Loucy (cell line): Measurements from ENCODE around the gene EPSTI1.
A peak's percentile ranks its signal among the peaks of the same experiment; 100 is the strongest.
"Not testable (repeated sequence)": the region's sequence is repeated elsewhere in the genome, so short reads cannot be mapped to it uniquely, and the experiment has no call there.

Experiments
- H2AFZ ChIP-seq: fragments of 200-600 bp; sonication (generic); 2 replicates; pipeline ENCODE4 v1.6.0; 2016; ENCODE audit warnings: antibody characterized with exemption, mild to moderate bottlenecking, low read length, moderate library complexity
- H3F3A ChIP-seq: fragments of 200-600 bp; 2 replicates; pipeline ENCODE4 v1.6.0; 2016; ENCODE audit warnings: antibody characterized with exemption, low read depth, mild to moderate bottlenecking
- H3K27me3 ChIP-seq: fragments of 200-600 bp; sonication (generic); 2 replicates; pipeline ENCODE4 v1.6.1; 2014; ENCODE audit warnings: low read length, mild to moderate bottlenecking; ENCODE audit not compliant: insufficient read depth, poor library complexity, severe bottlenecking
- H3K36me3 ChIP-seq: fragments of 200-600 bp; sonication (generic); 2 replicates; pipeline ENCODE4 v1.6.1; 2016; ENCODE audit warnings: low read length; ENCODE audit not compliant: insufficient read depth
- H3K4me1 ChIP-seq: fragments of 200-600 bp; sonication (generic); 2 replicates; pipeline ENCODE4 v1.5.1; 2014; ENCODE audit warnings: low read length, mild to moderate bottlenecking; ENCODE audit not compliant: insufficient read depth, poor library complexity, severe bottlenecking
- H3K4me2 ChIP-seq: fragments of 200-600 bp; sonication (generic); 2 replicates; pipeline ENCODE4 v1.6.0; 2014; ENCODE audit warnings: antibody characterized with exemption, low read length, low read depth, mild to moderate bottlenecking; ENCODE audit not compliant: poor library complexity, severe bottlenecking
- H3K4me3 ChIP-seq: fragments of 200-600 bp; sonication (generic); 2 replicates; pipeline ENCODE4 v1.5.1; 2014; ENCODE audit warnings: low read length, mild to moderate bottlenecking, mixed read lengths; ENCODE audit not compliant: poor library complexity, severe bottlenecking
- H3K79me2 ChIP-seq: fragments of 200-600 bp; sonication (generic); 2 replicates; pipeline ENCODE4 v1.6.1; 2014; ENCODE audit warnings: low read length; ENCODE audit not compliant: insufficient read depth
- H3K9ac ChIP-seq: fragments of 200-600 bp; sonication (generic); 2 replicates; pipeline ENCODE4 v1.6.0; 2014; ENCODE audit warnings: mild to moderate bottlenecking, low read depth, low read length, moderate library complexity; ENCODE audit not compliant: poor library complexity, severe bottlenecking
- H3K9me2 ChIP-seq: fragments of 200-600 bp; sonication (generic); replicated peaks from 2 replicates; pipeline ENCODE4 v1.6.1; 2016; ENCODE audit warnings: low read depth, low read length, mixed read lengths
- H3K9me3 ChIP-seq: fragments of 200-600 bp; sonication (generic); 2 replicates; pipeline ENCODE4 v1.6.1; 2014; ENCODE audit warnings: mild to moderate bottlenecking, antibody characterized with exemption, low read length, low read depth; ENCODE audit not compliant: insufficient read depth
- H4K20me1 ChIP-seq: fragments of 200-600 bp; sonication (generic); 2 replicates; pipeline ENCODE4 v1.6.0; 2014; ENCODE audit warnings: antibody characterized with exemption, low read length, mild to moderate bottlenecking; ENCODE audit not compliant: insufficient read depth, poor library complexity, severe bottlenecking
- EZH2phosphoT487 ChIP-seq: fragments of 200-600 bp; IDR thresholded peaks from 2 replicates; pipeline ENCODE4 v1.6.1; 2018; ENCODE audit warnings: antibody characterized with exemption, mild to moderate bottlenecking, moderate library complexity, borderline replicate concordance
- TF ChIP-seq, protein P1 (sequence below): fragments of 200-600 bp; sonication (generic); conservative IDR thresholded peaks from 2 replicates; pipeline ENCODE4 v1.5.1; 2014; ENCODE audit warnings: mild to moderate bottlenecking, antibody characterized with exemption, low read length

The EPSTI1 gene

DNA sequence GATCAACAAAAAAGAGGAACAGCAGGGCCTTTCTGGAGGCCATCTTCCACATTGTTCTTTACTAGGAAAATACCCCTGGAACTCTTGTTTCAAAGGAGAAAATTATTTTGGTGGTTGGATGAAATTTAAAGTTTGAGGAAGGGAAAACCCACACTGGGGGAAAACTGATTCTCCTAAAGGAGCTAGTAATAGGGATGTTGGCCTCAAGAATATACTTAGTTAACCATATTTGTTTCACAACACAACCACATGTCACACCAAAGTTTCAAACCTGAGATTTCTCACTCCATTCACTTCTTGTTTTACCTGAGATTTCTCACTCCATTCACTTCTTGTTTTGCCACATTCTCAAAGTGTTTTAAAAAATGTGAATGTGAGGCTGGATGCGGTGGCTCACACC is 2.8 kb upstream of the EPSTI1 start:
- no peaks in the 10 kb centered on the region for H3K79me2 ChIP-seq
- no peaks in the 10 kb centered on the region; the same call in 1 of the 2 replicates for H3F3A ChIP-seq
- peak overlapping the region; percentile 8; the same call in 1 of the 2 replicates for H2AFZ ChIP-seq
- H3K4me3 ChIP-seq = no peak overlapping the region
- no peaks in the 10 kb centered on the region for H3K9me2 ChIP-seq
- H3K4me2 ChIP-seq = no peak overlapping the region
- no peak for TF ChIP-seq EZH2phosphoT487
- TF ChIP-seq, protein P1, sequence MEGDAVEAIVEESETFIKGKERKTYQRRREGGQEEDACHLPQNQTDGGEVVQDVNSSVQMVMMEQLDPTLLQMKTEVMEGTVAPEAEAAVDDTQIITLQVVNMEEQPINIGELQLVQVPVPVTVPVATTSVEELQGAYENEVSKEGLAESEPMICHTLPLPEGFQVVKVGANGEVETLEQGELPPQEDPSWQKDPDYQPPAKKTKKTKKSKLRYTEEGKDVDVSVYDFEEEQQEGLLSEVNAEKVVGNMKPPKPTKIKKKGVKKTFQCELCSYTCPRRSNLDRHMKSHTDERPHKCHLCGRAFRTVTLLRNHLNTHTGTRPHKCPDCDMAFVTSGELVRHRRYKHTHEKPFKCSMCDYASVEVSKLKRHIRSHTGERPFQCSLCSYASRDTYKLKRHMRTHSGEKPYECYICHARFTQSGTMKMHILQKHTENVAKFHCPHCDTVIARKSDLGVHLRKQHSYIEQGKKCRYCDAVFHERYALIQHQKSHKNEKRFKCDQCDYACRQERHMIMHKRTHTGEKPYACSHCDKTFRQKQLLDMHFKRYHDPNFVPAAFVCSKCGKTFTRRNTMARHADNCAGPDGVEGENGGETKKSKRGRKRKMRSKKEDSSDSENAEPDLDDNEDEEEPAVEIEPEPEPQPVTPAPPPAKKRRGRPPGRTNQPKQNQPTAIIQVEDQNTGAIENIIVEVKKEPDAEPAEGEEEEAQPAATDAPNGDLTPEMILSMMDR = no peak
- no peaks in the 10 kb centered on the region for H3K36me3 ChIP-seq
- H3K27me3 ChIP-seq = no peaks in the 10 kb centered on the region
- no peaks in the 10 kb centered on the region for H3K9me3 ChIP-seq
- H3K4me1 ChIP-seq = peaks cover 24% of the 10 kb centered on the region
- no peaks in the 10 kb centered on the region for H4K20me1 ChIP-seq
- H3K9ac ChIP-seq = no peak overlapping the region

DNA sequence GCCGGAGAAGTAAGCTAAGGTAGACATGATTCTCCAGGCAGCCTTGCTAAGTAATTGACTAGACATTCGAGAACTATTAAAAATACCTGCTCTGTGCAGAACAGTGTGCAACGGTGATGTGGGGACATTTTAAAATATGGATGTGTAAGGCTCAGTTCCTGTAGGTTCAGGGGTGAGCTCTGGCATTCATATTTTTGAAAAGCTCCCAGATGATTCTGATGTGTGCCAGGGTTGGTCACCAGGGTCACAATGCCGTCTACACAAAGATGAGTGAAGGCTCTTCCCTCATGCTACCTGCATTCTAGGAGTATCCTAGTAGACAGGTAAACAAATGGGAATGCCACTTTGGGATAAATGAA is 702 bp upstream of the EPSTI1 start:
- H3F3A ChIP-seq = no peaks in the 10 kb centered on the region; the same call in 1 of the 2 replicates
- no peaks in the 10 kb centered on the region for H3K9me2 ChIP-seq
- TF ChIP-seq, protein P1 = no peak
- TF ChIP-seq EZH2phosphoT487 = no peak
- no peaks in the 10 kb centered on the region for H4K20me1 ChIP-seq
- peak overlapping the region; percentile 74 for H3K4me3 ChIP-seq
- H3K4me1 ChIP-seq = peaks cover 24% of the 10 kb centered on the region
- H3K27me3 ChIP-seq = no peaks in the 10 kb centered on the region
- no peaks in the 10 kb centered on the region for H3K79me2 ChIP-seq
- H2AFZ ChIP-seq = peak overlapping the region; percentile 82
- peak overlapping the region; percentile 67 for H3K9ac ChIP-seq
- no peaks in the 10 kb centered on the region for H3K36me3 ChIP-seq
- H3K9me3 ChIP-seq = no peaks in the 10 kb centered on the region
- H3K4me2 ChIP-seq = peak overlapping the region; percentile 75

DNA sequence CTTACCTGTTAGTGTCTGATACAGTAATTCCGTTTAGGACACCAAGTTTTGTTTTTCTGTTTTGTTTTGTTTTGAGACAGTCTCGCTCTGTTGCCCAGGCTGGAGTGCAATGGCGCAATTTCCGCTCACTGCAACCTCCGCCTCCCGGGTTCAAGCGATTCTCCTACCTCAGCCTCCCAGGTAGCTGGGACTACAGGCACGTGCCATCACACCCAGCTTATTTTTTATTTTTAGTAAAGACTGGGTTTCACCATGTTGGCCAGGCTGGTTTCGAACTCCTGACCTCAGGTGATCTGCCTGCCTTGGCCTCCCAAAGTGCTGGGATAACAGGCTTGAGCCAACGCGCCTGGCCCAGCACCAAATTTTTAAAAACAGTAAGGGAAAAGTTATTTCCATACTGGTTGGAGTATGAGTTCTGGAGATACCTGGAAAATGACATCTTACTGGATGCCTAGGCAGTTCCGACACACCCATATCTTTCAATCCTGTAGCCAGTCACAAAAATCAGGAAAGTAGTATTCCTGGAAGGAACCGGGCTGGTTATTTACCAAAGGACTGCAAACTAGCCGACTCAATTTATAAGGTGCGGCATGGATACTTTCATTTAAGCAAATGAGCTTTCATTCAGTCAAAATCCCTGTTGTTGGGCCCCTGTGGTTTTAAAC is 676 bp downstream of the EPSTI1 start:
- H3K79me2 ChIP-seq, H4K20me1 ChIP-seq, H3F3A ChIP-seq, H3K9me3 ChIP-seq, H3K36me3 ChIP-seq, H3K9me2 ChIP-seq, H3K27me3 ChIP-seq: not testable (repeated sequence)
- Histone ChIP-seq H3K4me1 (peaks cover 24% of the 10 kb centered on the region), H2AFZ (peak overlapping the region; percentile 82), H3K4me2 (peak overlapping the region; percentile 75), H3K9ac (peak overlapping the region; percentile 67), H3K4me3 (peak overlapping the region; percentile 74)
